ENCODE data around the gene OR4X2.
"Not testable (repeated sequence)": the region's sequence is repeated elsewhere in the genome, so short reads cannot be mapped to it uniquely, and the experiment has no call there.

OR4X2 gene, protein sequence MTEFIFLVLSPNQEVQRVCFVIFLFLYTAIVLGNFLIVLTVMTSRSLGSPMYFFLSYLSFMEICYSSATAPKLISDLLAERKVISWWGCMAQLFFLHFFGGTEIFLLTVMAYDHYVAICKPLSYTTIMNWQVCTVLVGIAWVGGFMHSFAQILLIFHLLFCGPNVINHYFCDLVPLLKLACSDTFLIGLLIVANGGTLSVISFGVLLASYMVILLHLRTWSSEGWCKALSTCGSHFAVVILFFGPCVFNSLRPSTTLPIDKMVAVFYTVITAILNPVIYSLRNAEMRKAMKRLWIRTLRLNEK

GRCh38 chr11:48244804-48245203 is at the start of gene OR4X2:
TSS of gene OR4X2 (plus strand) at chr11:48245104. CDS start at chr11:48245104, 0 bp downstream.
- Histone ChIP-seq H3K36me3 (ENCODE audit: control insufficient read depth, insufficient read depth, low read length) (no peaks in the 10 kb centered on the region), H3K4me3 (ENCODE audit: low read depth, low read length) (no peak within 1 kb of the TSS), H3K4me1 (ENCODE audit: control insufficient read depth, insufficient read depth, low read length) (no peaks in the 10 kb centered on the region), H3K27me3 (ENCODE audit: control insufficient read depth, insufficient read depth, low read length) (no peaks in the 10 kb centered on the region), H3K9ac (ENCODE audit: low read depth, low read length) (no peak within 1 kb of the TSS), H3K9me3 (ENCODE audit: control insufficient read depth, insufficient read depth, low read length) (peaks cover 87% of the 10 kb centered on the region), H3K27ac (ENCODE audit: low read depth, low read length) (no peak within 1 kb of the TSS)

DNA sequence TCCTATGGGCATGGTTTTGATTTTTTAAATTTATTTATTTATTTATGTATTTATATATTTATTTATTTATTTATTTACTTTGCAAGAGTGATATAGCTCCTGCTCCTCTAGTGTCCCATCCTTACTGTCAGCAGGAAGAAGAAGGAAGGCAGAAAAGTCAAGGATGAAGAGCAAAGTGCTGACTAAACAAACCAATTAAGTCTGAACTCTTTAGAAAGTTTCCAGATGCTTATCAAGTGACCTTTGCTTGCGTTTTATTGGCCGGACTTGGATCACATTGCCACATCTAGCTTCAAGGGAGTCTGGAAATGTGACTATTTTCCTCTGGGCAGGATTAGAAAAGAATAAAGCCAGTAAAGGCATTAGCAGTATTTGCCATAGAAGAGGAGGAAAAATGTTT is 37.0 kb upstream of the OR4X2 start:
- H3K4me1 ChIP-seq (ENCODE audit: control insufficient read depth, insufficient read depth, low read length), result no peaks in the 10 kb centered on the region
- H3K36me3 ChIP-seq (ENCODE audit: control insufficient read depth, insufficient read depth, low read length), result no peaks in the 10 kb centered on the region
- H3K27ac ChIP-seq (ENCODE audit: low read depth, low read length), result no peak overlapping the region
- no peaks in the 10 kb centered on the region for H3K27me3 ChIP-seq (ENCODE audit: control insufficient read depth, insufficient read depth, low read length)
- no peak overlapping the region for H3K4me3 ChIP-seq (ENCODE audit: low read depth, low read length)
- H3K9me3 ChIP-seq (ENCODE audit: control insufficient read depth, insufficient read depth, low read length), result peaks cover 88% of the 10 kb centered on the region
- H3K9ac ChIP-seq (ENCODE audit: low read depth, low read length), result no peak overlapping the region

DNA sequence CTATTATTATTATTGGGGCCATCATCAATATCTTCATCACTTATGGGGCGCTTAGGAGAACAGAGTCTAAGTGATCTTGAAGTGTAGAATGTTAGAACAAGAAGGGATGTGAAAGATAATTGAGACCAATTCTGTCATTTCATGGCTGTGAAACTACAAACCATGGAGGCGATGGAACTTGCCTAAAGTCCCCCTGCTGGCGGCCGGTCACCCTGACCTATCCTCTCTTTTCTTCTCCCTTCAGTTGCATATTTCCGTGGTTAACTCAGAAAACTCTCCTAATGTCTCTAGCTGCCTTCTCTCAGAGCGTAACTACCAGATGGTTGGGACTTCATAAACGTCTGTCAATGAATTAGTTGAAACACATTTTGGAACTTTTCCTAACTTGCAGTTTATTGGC is 34.9 kb upstream of the OR4X2 start:
- Histone ChIP-seq H3K4me1 (ENCODE audit: control insufficient read depth, insufficient read depth, low read length) (no peaks in the 10 kb centered on the region), H3K27ac (ENCODE audit: low read depth, low read length) (no peak overlapping the region), H3K4me3 (ENCODE audit: low read depth, low read length) (no peak overlapping the region), H3K27me3 (ENCODE audit: control insufficient read depth, insufficient read depth, low read length) (no peaks in the 10 kb centered on the region), H3K36me3 (ENCODE audit: control insufficient read depth, insufficient read depth, low read length) (no peaks in the 10 kb centered on the region), H3K9ac (ENCODE audit: low read depth, low read length) (no peak overlapping the region), H3K9me3 (ENCODE audit: control insufficient read depth, insufficient read depth, low read length) (peaks cover 93% of the 10 kb centered on the region)

- Histone ChIP-seq H3K27ac (ENCODE audit: low read depth, low read length) (no peak within 1 kb of the TSS), H3K9ac (ENCODE audit: low read depth, low read length) (no peak within 1 kb of the TSS), H3K27me3 (ENCODE audit: control insufficient read depth, insufficient read depth, low read length) (no peaks in the 10 kb centered on the region), H3K36me3 (ENCODE audit: control insufficient read depth, insufficient read depth, low read length) (no peaks in the 10 kb centered on the region), H3K9me3 (ENCODE audit: control insufficient read depth, insufficient read depth, low read length) (peaks cover 94% of the 10 kb centered on the region), H3K4me3 (ENCODE audit: low read depth, low read length) (no peak within 1 kb of the TSS), H3K4me1 (ENCODE audit: control insufficient read depth, insufficient read depth, low read length) (no peaks in the 10 kb centered on the region)
Observed at GRCh38 chr11:48216510-48216909, 28.4 kb upstream of the OR4X2 start, which contains the start of gene OR4B1. TSS of gene OR4B1 (plus strand) at chr11:48216810. CDS start at chr11:48216810, 0 bp downstream.

DNA sequence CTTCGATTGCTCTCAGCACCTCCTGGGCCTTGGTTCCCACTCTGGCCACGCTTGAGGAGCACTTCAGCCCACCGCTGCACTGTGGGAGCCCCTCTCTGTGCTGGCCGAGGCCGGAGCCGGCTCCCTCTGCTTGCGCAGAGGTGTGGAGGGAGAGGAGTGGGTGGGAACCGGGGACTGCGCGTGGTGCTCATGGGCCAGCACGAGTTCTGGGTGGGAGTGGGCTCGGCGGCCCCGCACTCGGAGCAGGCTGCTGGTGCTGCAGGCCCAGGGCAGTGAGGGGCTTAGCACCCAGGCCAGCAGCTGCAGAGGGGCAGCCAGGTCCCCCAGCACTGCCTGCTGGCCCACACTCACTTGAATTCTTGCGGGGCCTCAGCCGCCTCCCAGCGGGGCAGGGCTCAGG is 16.1 kb upstream of the OR4X2 start:
- Histone ChIP-seq H3K4me3 (ENCODE audit: low read depth, low read length) (no peak overlapping the region), H3K36me3 (ENCODE audit: control insufficient read depth, insufficient read depth, low read length) (no peaks in the 10 kb centered on the region), H3K9ac (ENCODE audit: low read depth, low read length) (no peak overlapping the region), H3K9me3 (ENCODE audit: control insufficient read depth, insufficient read depth, low read length) (peaks cover 56% of the 10 kb centered on the region), H3K27ac (ENCODE audit: low read depth, low read length) (no peak overlapping the region), H3K4me1 (ENCODE audit: control insufficient read depth, insufficient read depth, low read length) (no peaks in the 10 kb centered on the region), H3K27me3 (ENCODE audit: control insufficient read depth, insufficient read depth, low read length) (no peaks in the 10 kb centered on the region)

- H3K4me3 ChIP-seq (ENCODE audit: low read depth, low read length); H3K27me3 ChIP-seq (ENCODE audit: control insufficient read depth, insufficient read depth, low read length); H3K4me1 ChIP-seq (ENCODE audit: control insufficient read depth, insufficient read depth, low read length): not testable (repeated sequence)
Observed at GRCh38 chr11:48230057-48230456, 14.8 kb upstream of the OR4X2 start.

GRCh38 chr11:48237727-48238126 is 7.2 kb upstream of the OR4X2 start:
- Histone ChIP-seq H3K9ac (ENCODE audit: low read depth, low read length) (no peak overlapping the region), H3K27me3 (ENCODE audit: control insufficient read depth, insufficient read depth, low read length) (no peaks in the 10 kb centered on the region), H3K36me3 (ENCODE audit: control insufficient read depth, insufficient read depth, low read length) (no peaks in the 10 kb centered on the region), H3K27ac (ENCODE audit: low read depth, low read length) (no peak overlapping the region), H3K4me1 (ENCODE audit: control insufficient read depth, insufficient read depth, low read length) (no peaks in the 10 kb centered on the region), H3K4me3 (ENCODE audit: low read depth, low read length) (no peak overlapping the region), H3K9me3 (ENCODE audit: control insufficient read depth, insufficient read depth, low read length) (peaks cover 65% of the 10 kb centered on the region)

More at GRCh38 chr11:48230057-48230456, 14.8 kb upstream of the OR4X2 start:
- H3K27ac ChIP-seq (ENCODE audit: low read depth, low read length); H3K9ac ChIP-seq (ENCODE audit: low read depth, low read length); H3K36me3 ChIP-seq (ENCODE audit: control insufficient read depth, insufficient read depth, low read length): not testable (repeated sequence)
- H3K9me3 ChIP-seq (ENCODE audit: control insufficient read depth, insufficient read depth, low read length), result peaks cover 43% of the 10 kb centered on the region

GRCh38 chr11:48242501-48242900 is 2.4 kb upstream of the OR4X2 start:
- H3K9me3 ChIP-seq (ENCODE audit: control insufficient read depth, insufficient read depth, low read length), result peaks cover 88% of the 10 kb centered on the region
- no peak overlapping the region for H3K4me3 ChIP-seq (ENCODE audit: low read depth, low read length)
- H3K4me1 ChIP-seq (ENCODE audit: control insufficient read depth, insufficient read depth, low read length), result no peaks in the 10 kb centered on the region
- no peaks in the 10 kb centered on the region for H3K27me3 ChIP-seq (ENCODE audit: control insufficient read depth, insufficient read depth, low read length)
- H3K36me3 ChIP-seq (ENCODE audit: control insufficient read depth, insufficient read depth, low read length), result no peaks in the 10 kb centered on the region
- H3K9ac ChIP-seq (ENCODE audit: low read depth, low read length), result no peak overlapping the region
- no peak overlapping the region for H3K27ac ChIP-seq (ENCODE audit: low read depth, low read length)

GRCh38 chr11:48248902-48249301 is 4.0 kb downstream of the OR4X2 start:
- Histone ChIP-seq H3K4me1 (ENCODE audit: control insufficient read depth, insufficient read depth, low read length) (no peaks in the 10 kb centered on the region), H3K4me3 (ENCODE audit: low read depth, low read length) (no peak overlapping the region), H3K36me3 (ENCODE audit: control insufficient read depth, insufficient read depth, low read length) (no peaks in the 10 kb centered on the region), H3K27ac (ENCODE audit: low read depth, low read length) (no peak overlapping the region), H3K9me3 (ENCODE audit: control insufficient read depth, insufficient read depth, low read length) (peaks cover 82% of the 10 kb centered on the region), H3K27me3 (ENCODE audit: control insufficient read depth, insufficient read depth, low read length) (no peaks in the 10 kb centered on the region), H3K9ac (ENCODE audit: low read depth, low read length) (no peak overlapping the region)

DNA sequence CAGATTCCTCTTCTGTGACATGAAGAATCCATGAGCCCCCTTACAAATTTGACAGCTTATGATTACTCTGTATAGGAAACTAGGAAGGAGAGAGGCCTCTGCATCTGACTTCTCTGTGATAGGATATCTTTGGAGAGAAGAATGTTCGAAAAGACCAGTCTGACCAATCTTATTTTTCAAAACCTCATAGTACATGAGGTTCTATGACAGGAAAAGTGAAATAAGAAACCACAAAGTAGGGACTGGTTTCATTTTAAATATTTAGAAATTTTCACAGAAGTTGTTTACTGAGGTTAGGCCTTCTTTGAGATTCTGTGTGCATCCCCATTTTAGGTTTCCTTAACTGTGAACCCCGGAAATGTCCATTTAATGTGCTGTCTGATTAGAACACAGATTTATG is 16.7 kb downstream of the OR4X2 start:
- H3K4me3 ChIP-seq (ENCODE audit: low read depth, low read length), result no peak overlapping the region
- peaks cover 71% of the 10 kb centered on the region for H3K9me3 ChIP-seq (ENCODE audit: control insufficient read depth, insufficient read depth, low read length)
- H3K36me3 ChIP-seq (ENCODE audit: control insufficient read depth, insufficient read depth, low read length), result no peaks in the 10 kb centered on the region
- H3K9ac ChIP-seq (ENCODE audit: low read depth, low read length), result no peak overlapping the region
- H3K4me1 ChIP-seq (ENCODE audit: control insufficient read depth, insufficient read depth, low read length), result no peaks in the 10 kb centered on the region
- H3K27me3 ChIP-seq (ENCODE audit: control insufficient read depth, insufficient read depth, low read length), result no peaks in the 10 kb centered on the region
- H3K27ac ChIP-seq (ENCODE audit: low read depth, low read length), result no peak overlapping the region

DNA sequence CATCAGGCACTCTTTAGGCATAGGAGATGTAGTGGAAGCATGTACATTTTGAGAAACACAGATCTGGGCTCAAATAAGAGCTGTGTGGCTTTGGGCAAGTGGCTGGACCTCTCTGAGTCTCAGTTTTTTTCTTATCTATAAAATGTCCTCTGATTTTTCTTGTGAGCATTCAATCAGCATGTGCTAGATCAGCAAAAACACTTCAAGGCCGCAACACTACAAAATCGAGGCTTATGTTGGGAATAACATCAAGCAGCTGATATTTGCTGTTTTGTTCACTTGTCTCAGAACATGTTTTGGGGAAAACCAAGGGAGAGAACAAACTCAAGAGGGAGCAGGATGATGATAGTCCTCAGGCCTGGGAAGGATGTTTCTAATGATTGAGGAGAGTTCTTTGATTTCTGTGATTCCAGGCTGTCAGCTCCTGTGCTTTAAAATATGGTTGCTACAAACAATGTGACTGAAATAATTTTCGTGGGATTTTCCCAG is 18.6 kb downstream of the OR4X2 start, which contains the start of gene OR4X1:
Gene OR4X1, plus strand, starts transcription at position 439 of the 489 bp plus-strand sequence. Its CDS starts 0 bp downstream, at position 439.
- no peak within 1 kb of the TSS for H3K27ac ChIP-seq (ENCODE audit: low read depth, low read length)
- no peaks in the 10 kb centered on the region for H3K27me3 ChIP-seq (ENCODE audit: control insufficient read depth, insufficient read depth, low read length)
- H3K4me1 ChIP-seq (ENCODE audit: control insufficient read depth, insufficient read depth, low read length), result no peaks in the 10 kb centered on the region
- H3K4me3 ChIP-seq (ENCODE audit: low read depth, low read length), result no peak within 1 kb of the TSS; the same call in 1 of the 2 replicates
- H3K9me3 ChIP-seq (ENCODE audit: control insufficient read depth, insufficient read depth, low read length), result peaks cover 66% of the 10 kb centered on the region
- H3K36me3 ChIP-seq (ENCODE audit: control insufficient read depth, insufficient read depth, low read length), result no peaks in the 10 kb centered on the region
- H3K9ac ChIP-seq (ENCODE audit: low read depth, low read length), result no peak within 1 kb of the TSS
